Caco-2 (cell line): ENCODE measurements around the gene MPPED1. TPM values are rescaled to one million over a fixed set of nuclear protein-coding genes. Genes with fewer than 3 reads are reported as not detected.

Source experiments
- BruUV-seq: library from RNA; stranded (reverse); fragments of 400-500 nt; replicated peaks from 2 replicates; lab custom pipeline; 2021; lab: Mats Ljungman, UMichigan
- CTCF ChIA-PET: fragments of 300-600 bp; sonication (Branson Sonifier 250); formaldehyde crosslinking; loops from one replicate; lab custom pipeline; 2022; ENCODE audit warnings: antibody characterized with exemption; lab: Charles Lee
- POLR2A ChIA-PET: fragments of 300-600 bp; sonication (Branson Sonifier 250); formaldehyde crosslinking; loops from one replicate; lab custom pipeline; 2022; ENCODE audit warnings: antibody characterized with exemption; lab: Charles Lee
- DNase-seq, 2 experiments: peaks; one replicate each; pipeline versions ENCODE4 v3.0.0 to v3.0.0-alpha.2; 2020 to 2022
- H3K27me3 ChIP-seq: replicated peaks from 2 replicates; pipeline ENCODE4 v1.6.0; 2011; ENCODE audit warnings: low read length; ENCODE audit not compliant: control insufficient read depth, insufficient read depth
- H3K36me3 ChIP-seq: 2 replicates; pipeline ENCODE4 v1.5.1; 2011; ENCODE audit warnings: low read length; ENCODE audit not compliant: control insufficient read depth, insufficient read depth
- H3K4me1 ChIP-seq: fragments of 250-450 bp; sonication (Bioruptor Pico); 2 replicates; pipeline ENCODE4 v1.5.1; 2020; ENCODE audit warnings: mild to moderate bottlenecking
- H3K4me3 ChIP-seq: 2 replicates; pipeline ENCODE4 v1.5.1; 2011; ENCODE audit warnings: low read depth, mild to moderate bottlenecking, control low read depth, low read length
- H3K9me3 ChIP-seq: fragments of 250-450 bp; sonication (Bioruptor Pico); 2 replicates; pipeline ENCODE4 v1.5.1; 2020; ENCODE audit warnings: mild to moderate bottlenecking, moderate library complexity
- H3K27ac Mint-ChIP-seq: one replicate; pipeline ENCODE4 v1.8.0; 2022; ENCODE audit warnings: mixed read lengths; ENCODE audit not compliant: unreplicated experiment
- H3K27me3 Mint-ChIP-seq: one replicate; pipeline ENCODE4 v1.8.0; 2022; ENCODE audit warnings: mixed read lengths; ENCODE audit not compliant: insufficient read depth, unreplicated experiment
- H3K36me3 Mint-ChIP-seq: one replicate; pipeline ENCODE4 v1.8.0; 2022; ENCODE audit warnings: mild to moderate bottlenecking, mixed read lengths; ENCODE audit not compliant: insufficient read depth, unreplicated experiment
- H3K4me1 Mint-ChIP-seq: one replicate; pipeline ENCODE4 v1.8.0; 2022; ENCODE audit warnings: low read depth, mixed read lengths; ENCODE audit not compliant: unreplicated experiment
- H3K4me3 Mint-ChIP-seq: one replicate; pipeline ENCODE4 v1.8.0; 2022; ENCODE audit warnings: mild to moderate bottlenecking, moderate library complexity, mixed read lengths; ENCODE audit not compliant: unreplicated experiment
- H3K9me3 Mint-ChIP-seq: one replicate; pipeline ENCODE4 v1.8.0; 2022; ENCODE audit warnings: mixed read lengths; ENCODE audit not compliant: unreplicated experiment
- intact Hi-C: fragments of 100-400 bp; cut with micrococcal nuclease; formaldehyde crosslinking; loops from one replicate; pipeline ENCODE4 v1.10.0; 2022; ENCODE audit not compliant: unreplicated experiment
- total RNA-seq: library from RNA; stranded (reverse); gene quantifications from 2 replicates; pipeline ENCODE4 v1.2.3, GENCODE V29; 2022
- TF ChIP-seq, protein P1 (sequence below), 2 experiments: fragments of 200-600 bp in 1 of 2; IDR thresholded peaks; 1 replicate in 1 of 2; 2 replicates in 1 of 2; pipeline versions ENCODE4 v1.5.1 to v1.8.0; 2011 to 2022; ENCODE audit warnings: antibody characterized with exemption in 1 of 2, control low read depth in 1 of 2, inconsistent platforms in 1 of 2, low read depth in 1 of 2, low read length in 1 of 2, mild to moderate bottlenecking in 1 of 2, moderate library complexity in 1 of 2; ENCODE audit not compliant: insufficient read depth in 1 of 2, severe bottlenecking in 1 of 2, unreplicated experiment in 1 of 2

Gene MPPED1
- total RNA-seq, 1 experiment from 2014 or later: not detected

DNA sequence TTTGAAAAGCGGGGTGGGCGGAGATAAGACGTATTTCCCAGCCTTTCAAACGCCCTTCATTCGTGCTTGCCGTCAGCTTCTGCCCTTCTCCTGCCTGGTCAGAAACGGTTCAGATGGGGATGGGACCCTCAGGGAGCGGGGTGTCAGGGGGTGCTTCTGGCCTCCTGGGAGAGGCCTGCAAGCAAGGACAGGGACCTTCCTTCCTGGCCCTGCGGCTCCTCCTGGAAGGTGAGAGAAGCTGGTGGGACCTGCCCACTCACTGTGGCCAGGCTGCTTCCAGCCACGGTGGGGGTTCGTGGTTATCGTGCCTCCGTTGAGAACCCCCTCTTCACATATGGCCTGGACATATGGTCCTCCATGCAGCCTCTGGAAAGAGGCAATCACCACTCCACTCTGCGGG lies 104.6 kb downstream of the MPPED1 start:
- Mint-ChIP-seq H3K4me1 (no peaks in the 10 kb centered on the region), H3K27me3 (peaks cover 8% of the 10 kb centered on the region), H3K9me3 (no peaks in the 10 kb centered on the region), H3K36me3 (no peaks in the 10 kb centered on the region), H3K4me3 (no peak overlapping the region), H3K27ac (no peak overlapping the region)
- no peaks in the 10 kb centered on the region for H3K4me1 ChIP-seq
- ChIA-PET CTCF (no interaction called here), POLR2A (no interaction called here)
- no peaks in the 10 kb centered on the region for H3K36me3 ChIP-seq
- no peaks in the 10 kb centered on the region for H3K9me3 ChIP-seq
- H3K27me3 ChIP-seq: no peaks in the 10 kb centered on the region
- H3K4me3 ChIP-seq: no peak overlapping the region
- TF ChIP-seq, protein P1, sequence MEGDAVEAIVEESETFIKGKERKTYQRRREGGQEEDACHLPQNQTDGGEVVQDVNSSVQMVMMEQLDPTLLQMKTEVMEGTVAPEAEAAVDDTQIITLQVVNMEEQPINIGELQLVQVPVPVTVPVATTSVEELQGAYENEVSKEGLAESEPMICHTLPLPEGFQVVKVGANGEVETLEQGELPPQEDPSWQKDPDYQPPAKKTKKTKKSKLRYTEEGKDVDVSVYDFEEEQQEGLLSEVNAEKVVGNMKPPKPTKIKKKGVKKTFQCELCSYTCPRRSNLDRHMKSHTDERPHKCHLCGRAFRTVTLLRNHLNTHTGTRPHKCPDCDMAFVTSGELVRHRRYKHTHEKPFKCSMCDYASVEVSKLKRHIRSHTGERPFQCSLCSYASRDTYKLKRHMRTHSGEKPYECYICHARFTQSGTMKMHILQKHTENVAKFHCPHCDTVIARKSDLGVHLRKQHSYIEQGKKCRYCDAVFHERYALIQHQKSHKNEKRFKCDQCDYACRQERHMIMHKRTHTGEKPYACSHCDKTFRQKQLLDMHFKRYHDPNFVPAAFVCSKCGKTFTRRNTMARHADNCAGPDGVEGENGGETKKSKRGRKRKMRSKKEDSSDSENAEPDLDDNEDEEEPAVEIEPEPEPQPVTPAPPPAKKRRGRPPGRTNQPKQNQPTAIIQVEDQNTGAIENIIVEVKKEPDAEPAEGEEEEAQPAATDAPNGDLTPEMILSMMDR (IDR thresholded peaks at IDR 0.05; ENCODE audit: insufficient read depth in 1 of 2, low read depth in 1 of 2, low read length in 1 of 2, severe bottlenecking in 1 of 2, unreplicated experiment in 1 of 2): no peak
- DNase-seq: no peak
- no TSS peak for BruUV-seq
- intact Hi-C loops: no loop called here

DNA sequence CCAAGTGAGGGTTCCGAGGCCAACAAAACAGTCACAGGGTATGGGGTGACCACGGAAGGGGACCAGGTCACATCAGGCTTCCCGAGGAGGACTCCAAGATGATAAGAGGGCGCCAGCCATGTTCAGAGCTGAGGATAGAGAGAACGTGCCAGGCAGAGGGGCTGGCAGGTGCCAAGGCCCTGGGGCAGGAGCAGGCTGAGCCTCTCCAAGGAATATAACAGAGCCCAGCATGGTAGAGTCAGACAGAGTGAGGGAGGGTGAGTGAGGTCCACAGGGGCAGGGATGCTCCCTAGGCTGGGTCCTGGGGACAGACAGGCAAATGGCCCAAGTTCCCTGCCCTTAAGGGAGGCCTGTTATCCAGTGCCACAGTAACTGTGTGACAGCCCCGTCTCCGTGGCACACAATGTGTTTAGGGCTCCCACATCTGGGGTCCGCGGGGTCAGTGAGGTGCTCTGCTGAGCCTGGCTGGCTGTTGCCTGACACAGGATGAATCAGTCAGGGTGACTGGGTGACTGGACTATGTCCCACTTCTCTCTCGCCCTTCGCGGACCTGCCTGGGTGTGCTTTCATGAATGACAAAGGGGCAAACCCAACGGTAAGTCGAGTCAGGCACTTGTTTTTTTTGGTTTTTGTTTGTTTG lies 105.3 kb downstream of the MPPED1 start:
- DNase-seq: no peak
- peaks cover 8% of the 10 kb centered on the region for H3K27me3 Mint-ChIP-seq
- H3K4me3 Mint-ChIP-seq: no peak overlapping the region
- H3K27ac Mint-ChIP-seq: no peak overlapping the region
- no peaks in the 10 kb centered on the region for H3K36me3 ChIP-seq
- ChIA-PET POLR2A (no interaction called here), CTCF (no interaction called here)
- no TSS peak for BruUV-seq
- H3K4me1 ChIP-seq: no peaks in the 10 kb centered on the region
- no peaks in the 10 kb centered on the region for H3K9me3 ChIP-seq
- H3K27me3 ChIP-seq: no peaks in the 10 kb centered on the region
- no peaks in the 10 kb centered on the region for H3K4me1 Mint-ChIP-seq
- intact Hi-C loops: no loop called here
- H3K4me3 ChIP-seq: no peak overlapping the region
- H3K36me3 Mint-ChIP-seq: no peaks in the 10 kb centered on the region
- no peaks in the 10 kb centered on the region for H3K9me3 Mint-ChIP-seq
- TF ChIP-seq, protein P1 (IDR thresholded peaks at IDR 0.05; ENCODE audit: insufficient read depth in 1 of 2, low read depth in 1 of 2, low read length in 1 of 2, severe bottlenecking in 1 of 2, unreplicated experiment in 1 of 2): no peak

DNA sequence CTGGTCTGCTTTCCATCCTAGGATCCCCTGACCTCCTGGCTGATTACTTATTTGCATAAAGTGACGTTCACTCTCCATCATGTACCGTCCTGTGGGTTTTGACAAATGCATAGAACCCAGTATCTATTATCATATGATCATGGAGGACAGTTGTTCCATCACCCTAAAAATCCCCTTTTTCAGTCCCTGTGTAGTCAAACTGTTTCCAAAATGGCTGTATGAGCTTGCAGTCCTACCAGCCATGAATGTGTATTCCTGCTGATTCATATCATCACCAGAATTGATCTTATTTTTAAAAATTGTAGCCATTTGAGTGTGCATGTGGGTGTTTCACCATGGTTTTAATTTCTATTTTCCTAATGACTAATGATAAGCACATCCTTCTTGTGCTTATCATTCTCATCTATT lies 108.8 kb downstream of the MPPED1 start:
- Histone ChIP-seq H3K4me3 (no peak overlapping the region), H3K27me3 (no peaks in the 10 kb centered on the region), H3K36me3 (no peaks in the 10 kb centered on the region), H3K9me3 (no peaks in the 10 kb centered on the region), H3K4me1 (no peaks in the 10 kb centered on the region)
- no peaks in the 10 kb centered on the region for H3K4me1 Mint-ChIP-seq
- intact Hi-C loops: no loop called here
- no peak overlapping the region for H3K27ac Mint-ChIP-seq
- BruUV-seq: no TSS peak
- no peak overlapping the region for H3K4me3 Mint-ChIP-seq
- no peaks in the 10 kb centered on the region for H3K36me3 Mint-ChIP-seq
- no peak for DNase-seq
- TF ChIP-seq, protein P1 (IDR thresholded peaks at IDR 0.05; ENCODE audit: insufficient read depth in 1 of 2, low read depth in 1 of 2, low read length in 1 of 2, severe bottlenecking in 1 of 2, unreplicated experiment in 1 of 2): no peak
- ChIA-PET POLR2A (interaction anchor here (0.7 kb wide), 1 partner anchor 188 kb away, joined by 3 read pairs; no protein-coding TSS in a partner anchor), CTCF (no interaction called here)
- H3K27me3 Mint-ChIP-seq: peaks cover 16% of the 10 kb centered on the region
- H3K9me3 Mint-ChIP-seq: no peaks in the 10 kb centered on the region
